H1 (cell line): ENCODE results near the gene GALNT5. TPM values are rescaled to one million over a fixed set of nuclear protein-coding genes. Genes with fewer than 3 reads are reported as not detected.

Experiments
- CTCF ChIA-PET: fragments of 300-600 bp; sonication (Branson Sonifier 250); formaldehyde crosslinking; loops from one replicate; lab custom pipeline; 2021; ENCODE audit not compliant: partially characterized antibody; lab: Charles Lee
- POLR2A ChIA-PET: fragments of 300-600 bp; sonication (Branson Sonifier 250); formaldehyde crosslinking; loops from one replicate; lab custom pipeline; 2021; ENCODE audit warnings: inconsistent platforms; ENCODE audit not compliant: partially characterized antibody; lab: Charles Lee
- DNase-seq, 2 experiments: peaks; one replicate each; pipeline versions ENCODE4 v3.0.0 to v3.0.0-alpha.2; 2010 to 2022; ENCODE audit warnings: low spot score in 2 of 2, low read depth in 1 of 2, mixed read lengths in 1 of 2
- FAIRE-seq: peaks from 2 replicates; lab custom pipeline; 2011; peaks lifted over from hg19 to GRCh38; lab: Jason Lieb, UNC
- H2AFZ ChIP-seq: 2 replicates; pipeline ENCODE4 v1.8.1; 2012; ENCODE audit warnings: low read length, inconsistent platforms
- H2AK5ac ChIP-seq: 2 replicates; pipeline ENCODE4 v1.6.1; 2013; ENCODE audit warnings: low read depth, low read length
- H2BK120ac ChIP-seq: replicated peaks from 2 replicates; pipeline ENCODE3; 2013; ENCODE audit warnings: low read depth, low read length, inconsistent platforms
- H2BK12ac ChIP-seq: 2 replicates; pipeline ENCODE4 v1.6.1; 2013; ENCODE audit warnings: low read depth, low read length
- H2BK15ac ChIP-seq: 2 replicates; pipeline ENCODE4 v1.6.1; 2013; ENCODE audit warnings: low read length
- H2BK20ac ChIP-seq: 2 replicates; pipeline ENCODE4 v1.6.1; 2013; ENCODE audit warnings: low read length
- H2BK5ac ChIP-seq: 2 replicates; pipeline ENCODE4 v1.6.1; 2013; ENCODE audit warnings: low read depth, low read length
- H3K14ac ChIP-seq: 2 replicates; pipeline ENCODE4 v1.6.1; 2013; ENCODE audit warnings: inconsistent platforms; ENCODE audit not compliant: insufficient read length
- H3K18ac ChIP-seq: 2 replicates; pipeline ENCODE4 v1.6.1; 2013; ENCODE audit warnings: low read length; ENCODE audit errors: extremely low read depth
- H3K23ac ChIP-seq: 2 replicates; pipeline ENCODE4 v1.6.1; 2013; ENCODE audit warnings: inconsistent platforms; ENCODE audit not compliant: insufficient read length
- H3K23me2 ChIP-seq: 2 replicates; pipeline ENCODE4 v1.6.1; 2013; ENCODE audit warnings: low read depth, low read length
- H3K27ac ChIP-seq: 2 replicates; pipeline ENCODE4 v1.6.1; 2011; ENCODE audit warnings: low read depth, low read length, inconsistent platforms
- H3K27me3 ChIP-seq, 4 experiments: replicated peaks in 1 of 4; 1 replicate in 1 of 4; 2 replicates in 3 of 4; pipeline versions ENCODE4 v1.6.1 to v1.8.1; 2011 to 2013; ENCODE audit warnings: low read length in 3 of 4, mild to moderate bottlenecking in 3 of 4, inconsistent platforms in 2 of 4, mixed read lengths in 2 of 4, moderate library complexity in 1 of 4; ENCODE audit not compliant: control insufficient read depth in 3 of 4, insufficient read depth in 3 of 4; ENCODE audit errors: extremely low read depth in 1 of 4
- H3K36me3 ChIP-seq, 4 experiments: 2 replicates each; pipeline versions ENCODE4 v1.6.1 to v1.8.1; 2011 to 2013; ENCODE audit warnings: mild to moderate bottlenecking in 4 of 4, low read length in 3 of 4, moderate library complexity in 2 of 4, control low read depth in 1 of 4, inconsistent platforms in 1 of 4; ENCODE audit not compliant: insufficient read depth in 4 of 4, control insufficient read depth in 2 of 4
- H3K4ac ChIP-seq: replicated peaks from 2 replicates; pipeline ENCODE3; 2013; ENCODE audit warnings: low read length, low read depth, mixed read lengths, inconsistent platforms; ENCODE audit not compliant: insufficient read length
- H3K4me1 ChIP-seq, 4 experiments: replicated peaks in 1 of 4; 1 replicate in 1 of 4; 2 replicates in 3 of 4; pipeline versions ENCODE4 v1.6.1 to v1.8.1; 2011 to 2013; ENCODE audit warnings: low read length in 3 of 4, inconsistent platforms in 2 of 4, mixed read lengths in 1 of 4; ENCODE audit not compliant: insufficient read depth in 4 of 4, control insufficient read depth in 3 of 4
- H3K4me2 ChIP-seq, 2 experiments: 2 replicates each; pipeline versions ENCODE4 v1.6.1 to v1.8.1; 2011 to 2013; ENCODE audit warnings: low read depth in 2 of 2, low read length in 2 of 2, control low read depth in 1 of 2, inconsistent platforms in 1 of 2, mild to moderate bottlenecking in 1 of 2; ENCODE audit not compliant: insufficient read depth in 1 of 2
- H3K4me3 ChIP-seq, 4 experiments: fragments of 200-600, 300-600 bp in 1 of 4; sonication (generic), shearing (Covaris generic), sonication (Bioruptor Twin) in 1 of 4; 2 replicates each; pipeline versions ENCODE4 v1.5.1 to v1.8.1; 2011 to 2016; ENCODE audit warnings: low read length in 4 of 4, low read depth in 3 of 4, control low read depth in 2 of 4, inconsistent platforms in 2 of 4, mild to moderate bottlenecking in 2 of 4, mixed read lengths in 1 of 4, moderate library complexity in 1 of 4; ENCODE audit not compliant: insufficient read depth in 2 of 4; ENCODE audit errors: extremely low read depth in 1 of 4
- H3K56ac ChIP-seq: replicated peaks from 2 replicates; pipeline ENCODE3; 2013; ENCODE audit warnings: low read depth, mild to moderate bottlenecking, mixed read lengths, low read length, inconsistent platforms; ENCODE audit not compliant: insufficient read length
- H3K79me1 ChIP-seq: 2 replicates; pipeline ENCODE4 v1.6.1; 2013; ENCODE audit warnings: low read depth, low read length, control low read depth
- H3K79me2 ChIP-seq, 2 experiments: 2 replicates each; pipeline versions ENCODE4 v1.6.1 to v1.8.1; 2012 to 2013; ENCODE audit warnings: low read length in 2 of 2, mild to moderate bottlenecking in 2 of 2, inconsistent platforms in 1 of 2; ENCODE audit not compliant: insufficient read depth in 2 of 2, control insufficient read depth in 1 of 2
- H3K9ac ChIP-seq, 4 experiments: replicated peaks in 1 of 4; 1 replicate in 1 of 4; 2 replicates in 3 of 4; pipeline versions ENCODE4 v1.6.1 to v1.8.1; 2011 to 2013; ENCODE audit warnings: low read depth in 3 of 4, low read length in 3 of 4, control low read depth in 2 of 4, mild to moderate bottlenecking in 2 of 4, moderate library complexity in 2 of 4, inconsistent platforms in 1 of 4; ENCODE audit errors: extremely low read depth in 1 of 4
- H3K9me3 ChIP-seq, 2 experiments: 2 replicates each; pipeline versions ENCODE4 v1.6.1 to v1.8.1; 2012 to 2013; ENCODE audit warnings: mild to moderate bottlenecking in 2 of 2, moderate library complexity in 2 of 2, control low read depth in 1 of 2, inconsistent platforms in 1 of 2, low read depth in 1 of 2, low read length in 1 of 2, mixed read lengths in 1 of 2; ENCODE audit not compliant: insufficient read depth in 2 of 2
- H4K20me1 ChIP-seq, 2 experiments: replicated peaks in 1 of 2; 2 replicates each; pipeline versions ENCODE3 to v1.8.1; 2011 to 2013; ENCODE audit warnings: inconsistent platforms in 2 of 2, low read length in 2 of 2, mild to moderate bottlenecking in 1 of 2; ENCODE audit not compliant: insufficient read depth in 2 of 2, control insufficient read depth in 1 of 2
- H4K5ac ChIP-seq: 2 replicates; pipeline ENCODE4 v1.6.1; 2013; ENCODE audit warnings: low read length, low read depth, mixed read lengths, inconsistent platforms; ENCODE audit not compliant: insufficient read length
- H4K8ac ChIP-seq: 2 replicates; pipeline ENCODE4 v1.8.0; 2013; ENCODE audit warnings: mild to moderate bottlenecking, moderate library complexity, low read length, inconsistent platforms; ENCODE audit not compliant: insufficient read depth; ENCODE audit errors: extremely low read depth
- H4K91ac ChIP-seq: replicated peaks from 2 replicates; pipeline ENCODE3; 2013; ENCODE audit warnings: low read length, mixed read lengths, inconsistent platforms; ENCODE audit not compliant: insufficient read length
- CHD1 ChIP-seq: IDR thresholded peaks from 2 replicates; pipeline ENCODE4 v1.6.1; 2012; ENCODE audit warnings: low read depth, low read length, improper control_type of control experiment
- JUND ChIP-seq: IDR thresholded peaks from 2 replicates; pipeline ENCODE4 v1.6.1; 2011; ENCODE audit warnings: mild to moderate bottlenecking, improper control_type of control experiment, low read length
- MAX ChIP-seq: IDR thresholded peaks from 2 replicates; pipeline ENCODE4 v1.6.1; 2012; ENCODE audit warnings: inconsistent platforms
- ZNF274 ChIP-seq: IDR thresholded peaks from 2 replicates; pipeline ENCODE4 v1.7.0; 2012; ENCODE audit warnings: low read length, borderline replicate concordance; ENCODE audit errors: extremely low read depth
- WGBS, 2 experiments: shearing (Covaris generic) in 1 of 2; methylation state at CpG; one replicate each; pipeline versions ENCODE4 v1.1.6 to v1.1.7; 2013 to 2015; ENCODE audit warnings: low lambda C conversion rate in 2 of 2, mixed read lengths in 2 of 2, inconsistent platforms in 1 of 2, low coverage in 1 of 2, missing lambda C conversion rate in 1 of 2; ENCODE audit not compliant: insufficient replicate concordance in 2 of 2, insufficient coverage in 1 of 2, insufficient read length in 1 of 2; ENCODE audit errors: extremely low coverage in 1 of 2, missing lambda C conversion rate in 1 of 2; 5-methylcytosine and 5-hydroxymethylcytosine counted together
- polyA plus RNA-seq, 7 experiments: library from polyadenylated mRNA; depleted of rRNA in 3 of 7; stranded (reverse) in 5 of 7; unstranded in 2 of 7; fragments of >200 nt in 5 of 7; fragments of 200-250 nt in 2 of 7; gene quantifications; 1 replicate in 5 of 7; 2 replicates in 1 of 7; 4 replicates in 1 of 7; pipeline versions ENCODE4 v1.2.1 to v1.2.3, GENCODE V29; 2011 to 2013; ENCODE audit warnings: missing spikeins in 2 of 7, mixed read lengths in 2 of 7
- total RNA-seq: library from RNA; stranded (reverse); fragmentation: NEBNext Ultra II Directional; extraction: Animal tissue kit (Norgen Biotek cat#: 25700); gene quantifications from 2 replicates; pipeline ENCODE4 v1.2.1, GENCODE V29; 2021

GALNT5 gene
- total and polyA plus RNA-seq, 2 of the 8 experiments (the other 6 are each of a cell fraction or from before 2014, with no cell fraction given), result 0.02 to 0.06 TPM

GRCh38 chr2:157292853-157293252 lies 35.3 kb downstream of the GALNT5 start:
- H3K23me2 ChIP-seq, result no peaks in the 10 kb centered on the region
- no peak overlapping the region for H4K8ac ChIP-seq
- 88% methylated on average over 5 of the region's 5 CpGs; no CpG with 5 or more reads in 1 of the 2 experiments for WGBS, 2 experiments
- no peak overlapping the region for H2BK20ac ChIP-seq
- TF ChIP-seq ZNF274, result no peak
- TF ChIP-seq CHD1, result no peak
- no peak for TF ChIP-seq JUND
- TF ChIP-seq MAX, result no peak
- H3K9me3 ChIP-seq, result no peaks in the 10 kb centered on the region
- H2BK5ac ChIP-seq, result no peak overlapping the region
- H2BK12ac ChIP-seq, result no peak overlapping the region
- no peaks in the 10 kb centered on the region for H3K36me3 ChIP-seq
- FAIRE-seq (no peak), DNase-seq (no peak)
- no peak overlapping the region for H2AK5ac ChIP-seq
- H3K4ac ChIP-seq, result no peak overlapping the region
- ChIA-PET CTCF (interaction anchor here (0.9 to 3.0 kb wide), 3 partner anchors 10 to 14 kb away, joined by 3 to 20 read pairs (median 4); no protein-coding TSS in a partner anchor), POLR2A (no interaction called here)
- no peak overlapping the region for H3K56ac ChIP-seq
- no peak overlapping the region for H4K91ac ChIP-seq
- no peaks in the 10 kb centered on the region for H3K79me1 ChIP-seq
- no peaks in the 10 kb centered on the region for H3K4me1 ChIP-seq
- no peaks in the 10 kb centered on the region for H3K79me2 ChIP-seq
- H3K23ac ChIP-seq, result no peak overlapping the region
- H3K4me3 ChIP-seq, result no peak overlapping the region
- no peak overlapping the region for H2BK15ac ChIP-seq
- H3K18ac ChIP-seq, result no peak overlapping the region
- no peaks in the 10 kb centered on the region for H4K20me1 ChIP-seq
- no peaks in the 10 kb centered on the region for H3K27me3 ChIP-seq
- no peak overlapping the region for H4K5ac ChIP-seq
- H3K4me2 ChIP-seq, result no peak overlapping the region
- no peak overlapping the region for H3K27ac ChIP-seq
- no peak overlapping the region for H3K9ac ChIP-seq
- no peak overlapping the region for H3K14ac ChIP-seq
- H2BK120ac ChIP-seq, result no peak overlapping the region
- H2AFZ ChIP-seq, result no peak overlapping the region
